ENCODE measurements around the gene TSEN2. TPM values are rescaled to one million over a fixed set of nuclear protein-coding genes. Genes with fewer than 3 reads are reported as not detected.
"Not testable (repeated sequence)": the region's sequence is repeated elsewhere in the genome, so short reads cannot be mapped to it uniquely, and the experiment has no call there.

The TSEN2 gene
- total RNA-seq, 4 donors from 2014 or later = 20.9 to 47.6 (median 30.1) TPM

GRCh38 chr3:12476238-12476897 lies 7.9 kb upstream of the TSEN2 start:
- intact Hi-C loops (cut with DNase I; ENCODE audit: low total_unique reads) = loop anchor here (5.0 kb wide), 1 partner anchor 344 kb away; no protein-coding TSS in a partner anchor

GRCh38 chr3:12477256-12477655 lies 7.0 kb upstream of the TSEN2 start:
- H3K27ac ChIP-seq = peak overlapping the region in 1 of 4 donors; percentile 9
- TF ChIP-seq POLR2AphosphoS5 (IDR thresholded peaks at IDR 0.05) (no peak), CTCF (IDR thresholded peaks at IDR 0.05) (no peak), POLR2A (IDR thresholded peaks at IDR 0.05) (no peak), EP300 (IDR thresholded peaks at IDR 0.05; ENCODE audit: low read depth) (no peak)
- H3K4me1 ChIP-seq = peaks cover 0 to 43% (median 10%) of the 10 kb centered on the region in 4 donors
- H3K4me3 ChIP-seq = no peak overlapping the region
- no peaks in the 10 kb centered on the region for H3K9me3 ChIP-seq
- no peaks in the 10 kb centered on the region for H3K36me3 ChIP-seq
- peak; percentile 59 for DNase-seq
- in situ Hi-C loops (cut with MboI; ENCODE audit: low pct_ligation_motif_present in 1 of 4, low pct_unique_long_range_greater_than_20kb in 1 of 4, low sequenced_read_pairs in 3 of 4) = loop anchor here in 3 of 4 donors (5.0 to 25.0 kb wide), 4 partner anchors 182 to 352 kb away; no protein-coding TSS in a partner anchor
- intact Hi-C loops (cut with DNase I; ENCODE audit: low total_unique reads) = loop anchor here (5.0 kb wide), 1 partner anchor 345 kb away; no protein-coding TSS in a partner anchor
- 26 to 72% methylated on average over 4 to 5 of the region's 5 CpGs for WGBS, 2 donors (ENCODE audit: low coverage in 1 of 2)
- H3K27me3 ChIP-seq = no peaks in the 10 kb centered on the region

More at GRCh38 chr3:12476238-12476897, 7.9 kb upstream of the TSEN2 start:
- in situ Hi-C loops (cut with MboI; ENCODE audit: low pct_ligation_motif_present in 1 of 4, low pct_unique_long_range_greater_than_20kb in 1 of 4, low sequenced_read_pairs in 3 of 4) = loop anchor here in 3 of 4 donors (5.0 to 25.0 kb wide), 4 partner anchors 182 to 352 kb away; no protein-coding TSS in a partner anchor
- no peaks in the 10 kb centered on the region for H3K36me3 ChIP-seq
- H3K9me3 ChIP-seq = no peaks in the 10 kb centered on the region
- H3K27me3 ChIP-seq = no peaks in the 10 kb centered on the region
- TF ChIP-seq POLR2A (IDR thresholded peaks at IDR 0.05) = no peak
- H3K27ac ChIP-seq = peak overlapping the region; percentile 9 to 32 (median 28)
- H3K4me1 ChIP-seq = peaks cover 0 to 39% (median 11%) of the 10 kb centered on the region in 4 donors
- DNase-seq = no peak
- WGBS, 2 donors (ENCODE audit: low coverage in 1 of 2) = 68 to 72% methylated on average over 3 to 5 of the region's 5 CpGs
- H3K4me3 ChIP-seq = no peak overlapping the region

GRCh38 chr3:12478326-12478725 lies 6.0 kb upstream of the TSEN2 start:
- intact Hi-C loops (cut with DNase I; ENCODE audit: low total_unique reads) (loop anchor here (5.0 kb wide), 1 partner anchor 346 kb away; no protein-coding TSS in a partner anchor), in situ Hi-C loops (cut with MboI; ENCODE audit: low pct_ligation_motif_present in 1 of 4, low pct_unique_long_range_greater_than_20kb in 1 of 4, low sequenced_read_pairs in 3 of 4) (loop anchor here in 3 of 4 donors (5.0 to 25.0 kb wide), 4 partner anchors 184 to 354 kb away; no protein-coding TSS in a partner anchor)
- Histone ChIP-seq H3K36me3 (no peaks in the 10 kb centered on the region), H3K27me3 (no peaks in the 10 kb centered on the region), H3K4me1 (peaks cover 0 to 54% (median 17%) of the 10 kb centered on the region in 4 donors), H3K9me3 (no peaks in the 10 kb centered on the region), H3K4me3 (no peak overlapping the region), H3K27ac (peak overlapping the region; percentile 37 to 90 (median 75))
- 76 to 77% methylated on average over 5 of the region's 5 CpGs for WGBS, 2 donors (ENCODE audit: low coverage in 1 of 2)
- no peak for TF ChIP-seq CTCF (IDR thresholded peaks at IDR 0.05)
- TF ChIP-seq POLR2AphosphoS5 (IDR thresholded peaks at IDR 0.05) = no peak
- TF ChIP-seq EP300 (IDR thresholded peaks at IDR 0.05; ENCODE audit: low read depth) = no peak
- TF ChIP-seq POLR2A (IDR thresholded peaks at IDR 0.05) = no peak
- no peak for DNase-seq

GRCh38 chr3:12479198-12479597 lies 5.1 kb upstream of the TSEN2 start:
- in situ Hi-C loops (cut with MboI; ENCODE audit: low pct_ligation_motif_present in 1 of 4, low pct_unique_long_range_greater_than_20kb in 1 of 4, low sequenced_read_pairs in 3 of 4) (loop anchor here in 3 of 4 donors (5.0 to 25.0 kb wide), 4 partner anchors 184 to 354 kb away; no protein-coding TSS in a partner anchor), intact Hi-C loops (cut with DNase I; ENCODE audit: low total_unique reads) (loop anchor here (5.0 kb wide), 1 partner anchor 347 kb away; no protein-coding TSS in a partner anchor)
- not testable (repeated sequence) for H3K9me3 ChIP-seq, H3K4me3 ChIP-seq, H3K36me3 ChIP-seq, DNase-seq, H3K27me3 ChIP-seq
- H3K4me1 ChIP-seq = peaks cover 3 to 60% (median 24%) of the 10 kb centered on the region in 4 donors
- peak overlapping the region; percentile 70 to 90 (median 82) for H3K27ac ChIP-seq
- WGBS, 2 donors (ENCODE audit: low coverage in 1 of 2) = 67 to 84% methylated on average over 1 to 3 of the region's 3 CpGs

GRCh38 chr3:12479919-12480427 lies 4.3 kb upstream of the TSEN2 start:
- H3K9me3 ChIP-seq = no peaks in the 10 kb centered on the region
- TF ChIP-seq POLR2AphosphoS5 (IDR thresholded peaks at IDR 0.05) (peak in 2 of 3 donors; percentile 58 to 62), CTCF (IDR thresholded peaks at IDR 0.05) (peak; percentile 73 to 96 (median 75)), EP300 (IDR thresholded peaks at IDR 0.05; ENCODE audit: low read depth) (no peak), POLR2A (IDR thresholded peaks at IDR 0.05) (peak; percentile 36)
- no peaks in the 10 kb centered on the region for H3K36me3 ChIP-seq
- intact Hi-C loops (cut with DNase I; ENCODE audit: low total_unique reads) (loop anchor here (5.0 kb wide), 1 partner anchor 348 kb away; no protein-coding TSS in a partner anchor), in situ Hi-C loops (cut with MboI; ENCODE audit: low pct_ligation_motif_present in 1 of 4, low pct_unique_long_range_greater_than_20kb in 1 of 4, low sequenced_read_pairs in 3 of 4) (loop anchor here (5.0 to 25.0 kb wide), 4 partner anchors 185 to 355 kb away; no protein-coding TSS in a partner anchor)
- no peaks in the 10 kb centered on the region for H3K27me3 ChIP-seq
- H3K4me1 ChIP-seq = peaks cover 4 to 63% (median 26%) of the 10 kb centered on the region in 4 donors
- peak; percentile 86 for DNase-seq
- 9% methylated on average over 9 of the region's 9 CpGs; no CpG with 5 or more reads in 1 of the 2 donors for WGBS, 2 donors (ENCODE audit: low coverage in 1 of 2)
- H3K4me3 ChIP-seq = no peak overlapping the region
- peak overlapping the region; percentile 80 to 91 (median 87) for H3K27ac ChIP-seq

Measured in transverse colon (tissue), 4 donors.